ENCODE data around the gene RASAL1.
A peak's percentile ranks its signal among the peaks of the same experiment; 100 is the strongest.

RASAL1 gene, protein sequence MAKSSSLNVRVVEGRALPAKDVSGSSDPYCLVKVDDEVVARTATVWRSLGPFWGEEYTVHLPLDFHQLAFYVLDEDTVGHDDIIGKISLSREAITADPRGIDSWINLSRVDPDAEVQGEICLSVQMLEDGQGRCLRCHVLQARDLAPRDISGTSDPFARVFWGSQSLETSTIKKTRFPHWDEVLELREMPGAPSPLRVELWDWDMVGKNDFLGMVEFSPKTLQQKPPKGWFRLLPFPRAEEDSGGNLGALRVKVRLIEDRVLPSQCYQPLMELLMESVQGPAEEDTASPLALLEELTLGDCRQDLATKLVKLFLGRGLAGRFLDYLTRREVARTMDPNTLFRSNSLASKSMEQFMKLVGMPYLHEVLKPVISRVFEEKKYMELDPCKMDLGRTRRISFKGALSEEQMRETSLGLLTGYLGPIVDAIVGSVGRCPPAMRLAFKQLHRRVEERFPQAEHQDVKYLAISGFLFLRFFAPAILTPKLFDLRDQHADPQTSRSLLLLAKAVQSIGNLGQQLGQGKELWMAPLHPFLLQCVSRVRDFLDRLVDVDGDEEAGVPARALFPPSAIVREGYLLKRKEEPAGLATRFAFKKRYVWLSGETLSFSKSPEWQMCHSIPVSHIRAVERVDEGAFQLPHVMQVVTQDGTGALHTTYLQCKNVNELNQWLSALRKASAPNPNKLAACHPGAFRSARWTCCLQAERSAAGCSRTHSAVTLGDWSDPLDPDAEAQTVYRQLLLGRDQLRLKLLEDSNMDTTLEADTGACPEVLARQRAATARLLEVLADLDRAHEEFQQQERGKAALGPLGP

GRCh38 chr12:113135178-113136127, at the start of gene RASAL1:
Gene RASAL1, minus strand, starts transcription at chr12:113135761. Its CDS starts 299 bp downstream, at chr12:113135462.
- no peak for DNase-seq

DNA sequence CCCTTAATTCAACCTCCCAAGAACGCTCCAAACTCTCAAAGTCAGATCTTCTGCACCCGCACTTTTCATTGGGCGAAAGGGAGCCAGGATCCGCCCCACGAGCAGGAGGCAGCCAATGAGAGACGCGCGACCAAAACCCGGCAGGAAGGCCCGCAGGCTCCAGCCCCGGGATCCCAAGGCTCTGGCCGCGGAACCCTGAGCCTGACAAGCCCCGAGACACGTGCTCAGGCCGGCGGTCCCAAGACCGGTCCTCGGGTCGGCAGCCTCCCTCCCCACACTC, 49.3 kb upstream of the RASAL1 start:
- DNase-seq, result peak; percentile 86

DNA sequence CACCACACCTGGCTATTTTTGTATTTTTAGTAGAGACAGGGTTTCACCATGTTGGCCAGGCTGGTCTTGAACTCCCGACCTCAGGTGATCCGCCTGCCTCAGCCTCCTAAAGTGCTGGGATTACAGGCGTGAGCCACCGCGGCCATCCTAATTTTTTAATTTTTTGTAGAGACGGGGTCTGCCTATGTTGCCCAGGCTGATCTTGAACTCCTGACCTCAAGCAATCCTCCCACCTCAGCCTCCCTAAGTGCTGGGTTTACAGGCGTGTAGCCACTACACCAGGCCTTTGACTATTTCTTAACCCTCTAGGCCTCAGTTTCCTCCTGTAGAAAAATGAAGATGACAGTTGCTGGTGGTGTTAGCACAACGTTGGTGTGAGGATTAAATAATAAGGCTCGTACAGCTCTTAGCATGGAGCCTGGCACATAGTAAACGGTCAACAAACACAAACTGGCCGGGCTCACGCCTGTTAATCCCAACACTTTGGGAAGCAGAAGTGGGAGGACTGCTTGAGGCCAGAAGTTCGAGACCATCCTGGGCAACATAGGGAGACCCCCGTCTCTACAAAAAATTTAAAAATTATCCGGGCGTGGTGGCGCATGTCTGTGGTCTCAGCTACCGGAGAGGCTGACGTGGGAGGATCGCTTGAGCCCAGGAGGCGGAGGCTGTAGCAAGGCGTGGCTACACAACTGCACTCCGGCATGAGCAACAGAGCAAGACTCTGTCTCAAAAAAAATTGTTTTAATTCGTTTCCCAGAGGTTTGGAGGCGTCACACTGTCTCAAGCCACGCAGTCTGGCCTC, 48.7 kb upstream of the RASAL1 start:
- DNase-seq, result no peak

- no peak for DNase-seq
These were observed 47.5 kb upstream of the RASAL1 start for GRCh38 chr12:113183030-113183589.

GRCh38 chr12:113181975-113182374, 46.4 kb upstream of the RASAL1 start:
- DNase-seq, result no peak

GRCh38 chr12:113180333-113180732, 44.8 kb upstream of the RASAL1 start:
- no peak for DNase-seq

DNA sequence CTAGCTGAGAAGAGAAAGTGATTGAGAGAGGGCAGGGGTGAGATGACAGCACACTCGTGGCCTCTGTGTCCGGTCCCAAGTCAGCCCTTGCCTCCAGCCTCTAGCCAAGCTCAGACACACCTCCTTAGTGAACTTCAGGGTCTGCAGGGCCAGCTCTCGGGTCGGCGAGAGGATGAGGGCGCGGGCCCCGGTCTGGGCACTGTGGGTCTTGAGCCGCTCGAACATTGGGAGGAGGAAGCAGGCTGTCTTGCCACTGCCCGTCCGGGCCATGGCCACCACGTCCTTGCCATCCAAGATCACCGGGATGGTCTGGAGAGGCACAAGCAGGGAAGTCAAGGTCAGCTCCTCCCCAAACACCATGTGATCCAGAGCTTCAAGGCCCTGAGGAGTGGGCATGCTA, 43.5 kb upstream of the RASAL1 start:
- DNase-seq, result no peak

DNA sequence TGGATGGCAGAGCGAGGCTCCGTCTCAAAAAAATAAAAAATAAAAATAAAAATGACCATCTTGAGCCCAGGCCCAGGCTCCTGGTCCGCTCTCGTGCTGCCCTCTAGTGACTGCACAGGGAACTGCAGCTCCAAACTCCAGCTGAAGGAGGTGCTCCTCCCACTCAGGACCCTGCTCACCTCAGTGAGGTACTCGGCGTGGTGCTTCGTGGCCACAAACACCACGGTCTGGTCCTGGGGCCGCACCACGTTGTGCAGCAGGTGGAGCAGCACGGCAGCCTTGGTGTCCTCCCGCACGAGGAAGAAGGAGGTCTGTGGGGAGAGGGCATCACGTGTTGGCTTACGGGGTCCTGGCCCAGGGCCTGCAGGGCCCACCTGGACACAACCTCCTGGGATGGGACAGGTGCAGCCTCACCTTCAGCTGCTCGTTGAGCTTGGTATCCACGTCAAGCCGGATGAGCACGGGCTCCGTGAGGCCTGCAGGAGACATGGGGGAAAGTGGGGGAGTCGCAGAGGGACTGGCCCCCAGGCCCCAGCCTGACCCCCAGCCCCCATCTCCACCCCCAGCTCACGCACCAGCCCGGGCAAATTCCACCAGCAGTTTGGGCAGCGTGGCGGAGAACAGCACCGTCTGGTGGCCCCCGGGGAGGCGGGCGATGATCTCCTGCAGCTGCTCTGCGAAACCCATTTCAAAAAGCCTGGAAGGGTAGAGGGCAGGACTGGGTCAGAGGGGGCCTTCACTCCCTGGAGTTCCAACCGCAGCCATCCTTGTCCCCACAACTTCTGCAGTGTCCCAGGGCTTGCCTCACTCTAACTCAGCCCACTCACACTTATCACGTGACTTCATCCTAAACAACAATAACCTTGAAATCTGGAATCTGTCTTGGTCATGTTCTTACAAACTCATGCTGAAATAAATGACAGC, 39.2 kb upstream of the RASAL1 start:
- DNase-seq, result peak; percentile 18

GRCh38 chr12:113173081-113173698, 37.6 kb upstream of the RASAL1 start:
- no peak for DNase-seq

DNA sequence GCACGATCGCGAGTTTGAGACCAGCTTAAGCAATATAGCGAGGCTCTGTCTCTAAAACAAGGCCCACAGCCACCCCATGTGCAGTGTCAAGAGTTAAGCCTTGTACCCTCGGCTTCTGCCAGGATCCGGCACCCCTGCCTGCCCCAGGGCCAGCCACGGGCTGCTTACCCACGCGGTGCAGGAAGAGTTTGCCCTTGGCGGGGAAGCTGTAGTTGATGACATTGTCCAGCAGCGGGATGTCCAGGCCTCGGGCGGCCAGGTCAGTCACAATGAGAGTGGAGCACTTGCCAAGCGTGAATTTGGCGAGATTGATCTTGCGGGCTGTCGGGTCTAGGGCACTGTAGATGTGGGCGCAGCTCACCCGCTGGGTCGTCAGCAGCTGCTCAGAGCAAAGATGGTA, 36.6 kb upstream of the RASAL1 start:
- no peak for DNase-seq

DNA sequence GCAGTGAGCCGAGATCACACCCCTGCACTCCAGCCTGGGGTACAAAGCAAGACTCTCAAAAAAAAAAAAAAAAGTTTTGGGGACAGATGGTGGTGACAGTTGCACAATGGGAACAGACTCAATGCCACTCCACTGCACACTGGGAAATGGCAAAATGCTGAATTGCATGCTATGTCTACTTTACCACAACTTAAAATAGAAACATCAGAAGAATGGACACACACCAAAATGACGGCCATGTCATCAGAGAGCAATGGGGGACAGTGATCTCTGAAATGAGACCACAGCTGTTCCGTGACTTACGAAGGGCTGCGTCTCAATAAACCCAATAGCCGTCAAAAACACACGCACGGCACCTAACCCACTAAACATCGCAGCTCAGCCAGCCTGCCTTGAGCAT, 36.0 kb upstream of the RASAL1 start:
- peak; percentile 63 for DNase-seq

DNA sequence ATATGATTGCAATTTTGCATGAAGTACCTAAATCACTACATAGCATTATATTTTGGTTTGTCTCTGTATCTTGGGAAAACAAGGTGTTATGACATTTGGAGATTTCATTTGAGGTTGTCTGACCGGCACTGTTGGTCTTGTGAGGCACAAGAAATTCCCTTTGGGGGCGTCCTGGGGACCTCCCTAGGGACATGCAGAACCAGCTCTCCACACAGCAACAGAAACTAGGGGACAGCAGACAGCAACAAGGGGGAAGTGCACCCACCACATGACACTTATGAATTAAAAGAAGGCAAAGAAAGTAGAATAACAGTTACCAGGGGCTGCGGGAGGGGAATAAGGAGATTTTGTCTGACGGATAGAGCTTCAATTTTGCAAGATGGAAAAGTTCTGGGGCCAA, 35.4 kb upstream of the RASAL1 start:
- DNase-seq, result no peak

- no peak for DNase-seq
These were observed 34.9 kb upstream of the RASAL1 start for GRCh38 chr12:113170457-113170856.

DNA sequence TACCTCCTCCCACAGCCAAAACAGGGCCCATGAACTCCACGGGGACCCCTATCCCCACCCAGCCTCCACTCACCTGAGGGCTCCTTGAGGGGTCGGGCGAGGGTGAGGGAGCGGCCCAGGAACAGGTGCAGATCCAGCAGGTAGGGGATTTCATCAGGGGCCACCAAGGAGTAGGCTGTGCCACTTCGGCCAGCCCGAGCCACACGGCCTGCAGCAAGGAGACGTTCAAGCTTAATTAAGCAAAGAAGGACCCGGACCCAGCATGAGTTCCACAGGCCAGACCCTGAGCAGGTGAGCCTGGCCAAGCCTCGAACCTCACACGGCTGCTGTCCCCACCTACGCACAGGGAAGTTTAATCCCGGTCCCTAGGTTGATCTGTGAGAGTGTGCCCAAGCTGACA, 34.1 kb upstream of the RASAL1 start:
- no peak for DNase-seq

DNA sequence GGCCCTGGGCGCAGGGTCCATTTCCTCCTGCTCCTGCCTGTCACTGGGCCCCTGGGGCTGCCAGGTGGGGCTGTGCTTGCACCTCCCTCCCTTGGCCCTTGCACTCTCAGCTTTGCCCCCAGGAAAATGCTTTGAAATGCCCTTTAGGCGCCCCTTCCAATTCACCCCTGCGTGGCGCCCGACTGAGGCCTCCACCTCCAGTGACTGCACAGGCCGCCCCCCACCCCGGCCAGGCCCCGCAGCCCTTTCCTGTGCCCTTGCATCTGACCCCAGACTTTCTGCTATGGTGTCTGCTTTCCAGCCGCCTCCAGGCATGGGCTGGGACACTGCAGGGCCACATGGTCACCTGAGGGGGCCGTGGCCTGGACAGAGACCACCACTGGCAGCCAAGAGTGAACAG, 32.3 kb upstream of the RASAL1 start:
- DNase-seq, result no peak

DNA sequence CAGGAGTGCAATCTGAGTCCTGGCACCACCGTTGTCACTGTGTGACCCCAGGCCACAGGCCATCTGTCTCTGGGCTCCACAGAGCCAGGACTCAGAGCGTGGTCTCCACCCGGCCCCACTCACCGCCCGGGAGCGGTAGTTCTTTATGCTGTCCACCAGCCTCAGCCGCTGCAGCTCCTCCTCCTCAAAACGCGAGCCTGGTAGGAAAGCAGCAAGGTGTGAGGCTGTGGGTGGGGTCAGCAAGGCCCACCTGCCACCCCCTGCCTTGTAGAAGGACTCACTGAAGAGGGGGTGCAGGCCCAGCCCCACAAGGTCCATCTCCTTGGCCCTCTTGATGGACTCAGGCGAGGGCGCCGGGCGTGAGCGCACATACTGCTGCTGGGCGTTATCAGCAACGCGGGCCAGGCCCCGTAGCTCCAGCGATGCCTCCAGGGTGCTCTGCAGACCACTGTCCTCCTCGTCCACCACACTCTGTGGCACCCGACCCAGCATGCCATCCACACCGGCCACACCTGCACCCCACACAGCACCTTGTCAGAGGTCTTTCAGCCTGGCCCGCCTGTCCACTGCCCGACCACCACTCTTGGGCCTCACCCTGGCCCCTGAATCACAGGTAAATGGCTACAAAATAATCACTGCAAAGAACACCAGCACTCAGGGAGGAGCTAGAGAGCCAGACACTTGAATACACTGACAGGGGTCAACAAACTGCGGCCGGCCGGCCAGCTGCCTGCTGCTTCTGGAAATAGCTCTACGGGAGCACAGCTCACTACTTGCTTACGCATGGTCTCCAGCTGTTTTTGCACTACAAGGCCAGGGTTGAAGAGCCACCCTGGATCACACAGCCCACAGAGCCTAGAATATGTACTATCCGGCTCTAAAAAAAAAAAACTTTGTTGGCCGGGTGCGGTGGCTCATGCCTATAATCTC, 30.2 kb upstream of the RASAL1 start:
- DNase-seq, result no peak

DNA sequence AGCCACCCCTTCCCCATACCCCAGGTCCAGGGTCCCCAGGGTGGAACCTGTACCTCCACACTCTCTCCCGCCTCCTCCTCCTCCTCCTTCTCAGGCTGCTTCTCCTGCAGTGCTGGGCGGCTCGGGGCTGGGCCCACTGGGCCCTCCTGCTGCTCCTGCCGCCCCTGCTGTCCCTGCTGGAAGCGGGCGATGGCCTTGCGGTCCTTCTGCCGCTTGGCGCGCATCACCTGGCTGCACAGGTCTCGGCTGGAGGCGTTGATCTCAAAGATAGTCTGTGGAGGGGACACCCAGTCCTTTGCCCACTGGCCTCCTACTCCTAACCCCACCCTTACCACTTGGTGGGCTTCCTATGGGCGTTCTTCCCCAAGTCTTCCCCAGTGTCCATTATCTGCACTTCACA, 28.5 kb upstream of the RASAL1 start:
- no peak for DNase-seq

- DNase-seq, result no peak
These were observed 27.4 kb upstream of the RASAL1 start for GRCh38 chr12:113163030-113163360.
